Thyroid gland (tissue), 4 donors: Measurements from ENCODE around the gene SLC25A10.

Source experiments
- POLR2A ChIP-seq, 2 donors: fragments of 450-650 bp; IDR thresholded peaks; one replicate each; pipeline ENCODE4 v1.6.1; 2017; ENCODE audit warnings: antibody characterized with exemption in 2 of 2, mild to moderate bottlenecking in 2 of 2, moderate library complexity in 1 of 2
- TF ChIP-seq, protein P1 (sequence below), 6 experiments: fragments of 200-600 bp in 3 of 6; fragments of 450-650 bp in 3 of 6; sonication (generic) in 3 of 6; IDR thresholded peaks; one replicate each; pipeline ENCODE4 v1.5.1; 2016 to 2019; ENCODE audit warnings: antibody characterized with exemption in 6 of 6, mild to moderate bottlenecking in 2 of 6, inconsistent platforms in 1 of 6, moderate library complexity in 1 of 6

DNA sequence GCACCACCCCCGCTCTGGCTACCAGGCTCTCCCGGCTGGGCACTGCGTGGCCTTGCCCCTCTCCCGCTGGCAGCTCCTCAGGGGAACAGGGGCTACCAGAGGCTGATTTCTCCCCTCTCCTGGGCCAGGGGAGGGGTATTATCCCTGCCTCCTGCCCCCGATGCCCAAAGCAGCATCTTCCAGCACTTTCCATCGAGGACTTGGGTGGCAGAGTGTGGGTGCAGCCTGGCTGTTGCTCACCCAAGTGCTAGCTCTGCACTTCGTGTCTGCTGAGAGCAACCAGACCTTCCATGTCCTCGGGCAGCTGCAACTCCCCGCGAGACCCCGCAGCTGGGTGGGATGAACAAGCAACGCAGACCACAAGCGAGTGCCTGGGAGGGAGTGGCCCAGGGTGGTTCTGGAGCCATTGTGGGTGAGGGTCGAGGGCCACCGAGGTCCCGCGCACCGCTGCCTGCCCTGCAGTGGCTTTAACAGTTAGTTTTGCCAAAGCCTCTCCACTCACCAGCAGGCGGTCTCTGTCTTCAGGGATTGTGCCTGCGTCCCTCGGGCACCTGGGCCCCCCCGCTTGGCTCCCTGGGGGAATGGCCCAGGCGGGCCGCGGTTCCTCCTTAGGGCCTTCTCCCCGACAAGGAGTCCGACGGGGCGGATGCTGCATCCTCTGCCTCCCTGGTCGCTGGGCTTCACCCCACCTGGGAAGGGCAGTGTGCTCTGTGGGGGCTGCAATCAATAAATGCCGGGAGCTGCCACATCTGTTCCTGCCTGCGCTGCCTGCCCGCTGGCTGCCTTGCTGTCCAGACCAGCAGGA, 8.4 kb downstream of the SLC25A10 start:
- TF ChIP-seq, protein P1, sequence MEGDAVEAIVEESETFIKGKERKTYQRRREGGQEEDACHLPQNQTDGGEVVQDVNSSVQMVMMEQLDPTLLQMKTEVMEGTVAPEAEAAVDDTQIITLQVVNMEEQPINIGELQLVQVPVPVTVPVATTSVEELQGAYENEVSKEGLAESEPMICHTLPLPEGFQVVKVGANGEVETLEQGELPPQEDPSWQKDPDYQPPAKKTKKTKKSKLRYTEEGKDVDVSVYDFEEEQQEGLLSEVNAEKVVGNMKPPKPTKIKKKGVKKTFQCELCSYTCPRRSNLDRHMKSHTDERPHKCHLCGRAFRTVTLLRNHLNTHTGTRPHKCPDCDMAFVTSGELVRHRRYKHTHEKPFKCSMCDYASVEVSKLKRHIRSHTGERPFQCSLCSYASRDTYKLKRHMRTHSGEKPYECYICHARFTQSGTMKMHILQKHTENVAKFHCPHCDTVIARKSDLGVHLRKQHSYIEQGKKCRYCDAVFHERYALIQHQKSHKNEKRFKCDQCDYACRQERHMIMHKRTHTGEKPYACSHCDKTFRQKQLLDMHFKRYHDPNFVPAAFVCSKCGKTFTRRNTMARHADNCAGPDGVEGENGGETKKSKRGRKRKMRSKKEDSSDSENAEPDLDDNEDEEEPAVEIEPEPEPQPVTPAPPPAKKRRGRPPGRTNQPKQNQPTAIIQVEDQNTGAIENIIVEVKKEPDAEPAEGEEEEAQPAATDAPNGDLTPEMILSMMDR (IDR thresholded peaks at IDR 0.05): no peak
- TF ChIP-seq POLR2A (IDR thresholded peaks at IDR 0.05): no peak
